A549 (cell line): ENCODE measurements around the gene TRIM38.

ENCODE experiments used
- EP300 ChIP-seq, 2 experiments: fragments of >200 bp; sonication (Bioruptor Twin); formaldehyde crosslinking; IDR thresholded peaks; 2 replicates in 1 of 2; 3 replicates in 1 of 2; pipeline ENCODE4 v1.6.1; 2016 to 2017
- FOSL2 ChIP-seq, 2 experiments: fragments of 450-650 bp in 1 of 2; fragments of >200 bp in 1 of 2; sonication (Bioruptor Twin) in 1 of 2; formaldehyde crosslinking; IDR thresholded peaks; 2 replicates each; pipeline versions ENCODE4 v1.5.0 to v1.6.1; 2016 to 2020; ENCODE audit warnings: mild to moderate bottlenecking in 1 of 2, moderate library complexity in 1 of 2
- FOXS1 ChIP-seq: fragments of 250-450 bp; sonication (Bioruptor Pico); IDR thresholded peaks from 2 replicates; pipeline ENCODE4 v1.5.0; 2020; ENCODE audit warnings: mild to moderate bottlenecking, moderate library complexity
- JUN ChIP-seq, 2 experiments: fragments of >200 bp; sonication (Bioruptor Twin); formaldehyde crosslinking; IDR thresholded peaks; 2 replicates in 1 of 2; 3 replicates in 1 of 2; pipeline ENCODE4 v1.6.1; 2016 to 2017
- MYC ChIP-seq: IDR thresholded peaks from 2 replicates; pipeline ENCODE4 v1.6.1; 2012; ENCODE audit warnings: mild to moderate bottlenecking, inconsistent platforms, low read length, improper control_type of control experiment, borderline replicate concordance
- RAD21 ChIP-seq, 2 experiments: fragments of >200 bp in 1 of 2; sonication (Bioruptor Twin) in 1 of 2; formaldehyde crosslinking in 1 of 2; IDR thresholded peaks in 1 of 2; conservative IDR thresholded peaks in 1 of 2; 2 replicates in 1 of 2; 3 replicates in 1 of 2; pipeline ENCODE4 v1.6.1; 2012 to 2018; ENCODE audit warnings: inconsistent platforms in 1 of 2
- RARB ChIP-seq: fragments of 250-450 bp; sonication (Bioruptor Pico); IDR thresholded peaks from 2 replicates; pipeline ENCODE4 v1.8.0; 2021; ENCODE audit warnings: mild to moderate bottlenecking, moderate library complexity
- ZC3H11A ChIP-seq: fragments of 450-650 bp; IDR thresholded peaks from 2 replicates; pipeline ENCODE4 v1.6.1; 2014; ENCODE audit warnings: antibody characterized with exemption, mild to moderate bottlenecking
- TF ChIP-seq, protein P1 (sequence below): fragments of >200 bp; sonication (Bioruptor Twin); formaldehyde crosslinking; IDR thresholded peaks from 3 replicates; pipeline ENCODE4 v1.5.1; 2016
- TF ChIP-seq, protein P2 (sequence below): fragments of 200-600 bp; sonication (generic); IDR thresholded peaks from 2 replicates; pipeline ENCODE4 v1.6.1; 2016; ENCODE audit warnings: antibody characterized with exemption, mild to moderate bottlenecking, moderate library complexity
- TF ChIP-seq, protein P3 (sequence below): fragments of 150-350 bp; IDR thresholded peaks from 2 replicates; pipeline ENCODE4 v1.6.1; 2014; ENCODE audit warnings: low read depth, mild to moderate bottlenecking, low read length

DNA sequence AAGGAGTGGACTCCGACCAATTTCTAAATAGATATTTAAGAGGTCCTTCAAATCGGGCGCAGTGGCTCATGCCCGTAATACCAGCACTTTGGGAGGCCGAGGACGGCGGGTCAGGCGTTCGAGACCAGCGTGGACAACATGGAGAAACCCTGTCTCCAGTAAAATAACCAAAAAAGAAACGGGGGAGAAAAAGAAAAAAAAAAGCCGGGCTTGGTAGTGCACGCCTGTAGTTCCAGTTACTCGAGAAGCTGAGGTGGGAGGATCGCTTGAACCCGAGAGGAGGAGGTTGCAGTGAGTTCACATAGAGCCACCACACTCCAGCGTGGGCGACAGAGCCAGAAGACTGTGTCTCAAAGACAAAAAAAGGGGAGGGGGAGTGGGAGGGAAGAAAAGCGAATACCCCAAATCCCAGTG lies 71.3 kb downstream of the TRIM38 start:
- TF ChIP-seq FOSL2 (IDR thresholded peaks at IDR 0.05): no peak
- peak; percentile 45; the same call in 1 of the 2 replicates for TF ChIP-seq FOSL2 (CRISPR knock-in tag; IDR thresholded peaks at IDR 0.05)
- no peak for TF ChIP-seq RARB (CRISPR knock-in tag)
- TF ChIP-seq, protein P1, sequence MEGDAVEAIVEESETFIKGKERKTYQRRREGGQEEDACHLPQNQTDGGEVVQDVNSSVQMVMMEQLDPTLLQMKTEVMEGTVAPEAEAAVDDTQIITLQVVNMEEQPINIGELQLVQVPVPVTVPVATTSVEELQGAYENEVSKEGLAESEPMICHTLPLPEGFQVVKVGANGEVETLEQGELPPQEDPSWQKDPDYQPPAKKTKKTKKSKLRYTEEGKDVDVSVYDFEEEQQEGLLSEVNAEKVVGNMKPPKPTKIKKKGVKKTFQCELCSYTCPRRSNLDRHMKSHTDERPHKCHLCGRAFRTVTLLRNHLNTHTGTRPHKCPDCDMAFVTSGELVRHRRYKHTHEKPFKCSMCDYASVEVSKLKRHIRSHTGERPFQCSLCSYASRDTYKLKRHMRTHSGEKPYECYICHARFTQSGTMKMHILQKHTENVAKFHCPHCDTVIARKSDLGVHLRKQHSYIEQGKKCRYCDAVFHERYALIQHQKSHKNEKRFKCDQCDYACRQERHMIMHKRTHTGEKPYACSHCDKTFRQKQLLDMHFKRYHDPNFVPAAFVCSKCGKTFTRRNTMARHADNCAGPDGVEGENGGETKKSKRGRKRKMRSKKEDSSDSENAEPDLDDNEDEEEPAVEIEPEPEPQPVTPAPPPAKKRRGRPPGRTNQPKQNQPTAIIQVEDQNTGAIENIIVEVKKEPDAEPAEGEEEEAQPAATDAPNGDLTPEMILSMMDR: no peak
- no peak for TF ChIP-seq RAD21 (conservative IDR thresholded peaks at IDR 0.05 in 1 of 2, IDR thresholded peaks at IDR 0.05 in 1 of 2)
- TF ChIP-seq, protein P2, sequence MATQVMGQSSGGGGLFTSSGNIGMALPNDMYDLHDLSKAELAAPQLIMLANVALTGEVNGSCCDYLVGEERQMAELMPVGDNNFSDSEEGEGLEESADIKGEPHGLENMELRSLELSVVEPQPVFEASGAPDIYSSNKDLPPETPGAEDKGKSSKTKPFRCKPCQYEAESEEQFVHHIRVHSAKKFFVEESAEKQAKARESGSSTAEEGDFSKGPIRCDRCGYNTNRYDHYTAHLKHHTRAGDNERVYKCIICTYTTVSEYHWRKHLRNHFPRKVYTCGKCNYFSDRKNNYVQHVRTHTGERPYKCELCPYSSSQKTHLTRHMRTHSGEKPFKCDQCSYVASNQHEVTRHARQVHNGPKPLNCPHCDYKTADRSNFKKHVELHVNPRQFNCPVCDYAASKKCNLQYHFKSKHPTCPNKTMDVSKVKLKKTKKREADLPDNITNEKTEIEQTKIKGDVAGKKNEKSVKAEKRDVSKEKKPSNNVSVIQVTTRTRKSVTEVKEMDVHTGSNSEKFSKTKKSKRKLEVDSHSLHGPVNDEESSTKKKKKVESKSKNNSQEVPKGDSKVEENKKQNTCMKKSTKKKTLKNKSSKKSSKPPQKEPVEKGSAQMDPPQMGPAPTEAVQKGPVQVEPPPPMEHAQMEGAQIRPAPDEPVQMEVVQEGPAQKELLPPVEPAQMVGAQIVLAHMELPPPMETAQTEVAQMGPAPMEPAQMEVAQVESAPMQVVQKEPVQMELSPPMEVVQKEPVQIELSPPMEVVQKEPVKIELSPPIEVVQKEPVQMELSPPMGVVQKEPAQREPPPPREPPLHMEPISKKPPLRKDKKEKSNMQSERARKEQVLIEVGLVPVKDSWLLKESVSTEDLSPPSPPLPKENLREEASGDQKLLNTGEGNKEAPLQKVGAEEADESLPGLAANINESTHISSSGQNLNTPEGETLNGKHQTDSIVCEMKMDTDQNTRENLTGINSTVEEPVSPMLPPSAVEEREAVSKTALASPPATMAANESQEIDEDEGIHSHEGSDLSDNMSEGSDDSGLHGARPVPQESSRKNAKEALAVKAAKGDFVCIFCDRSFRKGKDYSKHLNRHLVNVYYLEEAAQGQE: no peak
- no peak for TF ChIP-seq MYC
- TF ChIP-seq JUN (IDR thresholded peaks at IDR 0.05): 0 out of 5 replicates have a peak, but pooled peaks of 1 of the 2 experiments have one; percentile 4
- no peak for TF ChIP-seq FOXS1 (CRISPR knock-in tag)
- TF ChIP-seq, protein P3, sequence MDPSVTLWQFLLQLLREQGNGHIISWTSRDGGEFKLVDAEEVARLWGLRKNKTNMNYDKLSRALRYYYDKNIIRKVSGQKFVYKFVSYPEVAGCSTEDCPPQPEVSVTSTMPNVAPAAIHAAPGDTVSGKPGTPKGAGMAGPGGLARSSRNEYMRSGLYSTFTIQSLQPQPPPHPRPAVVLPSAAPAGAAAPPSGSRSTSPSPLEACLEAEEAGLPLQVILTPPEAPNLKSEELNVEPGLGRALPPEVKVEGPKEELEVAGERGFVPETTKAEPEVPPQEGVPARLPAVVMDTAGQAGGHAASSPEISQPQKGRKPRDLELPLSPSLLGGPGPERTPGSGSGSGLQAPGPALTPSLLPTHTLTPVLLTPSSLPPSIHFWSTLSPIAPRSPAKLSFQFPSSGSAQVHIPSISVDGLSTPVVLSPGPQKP: no peak
- no peak for TF ChIP-seq ZC3H11A
- no peak for TF ChIP-seq EP300 (IDR thresholded peaks at IDR 0.05)
